Pancreas (tissue), 10 donors: ENCODE data around the gene RBM10. TPM values are rescaled to one million over a fixed set of nuclear protein-coding genes. Genes with fewer than 3 reads are reported as not detected.

Experiments used
- ATAC-seq, 4 donors: fragments of 200-7000 bp; cut with Tn5 transposase; one replicate each; pipeline versions ENCODE4 v1.8.0 to v1.9.1; 2020; ENCODE audit warnings: mild to moderate bottlenecking in 4 of 4, moderate library complexity in 4 of 4
- DNase-seq, 6 donors: peaks; one replicate each; pipeline ENCODE4 v3.0.0-alpha.2; 2020
- FAIRE-seq: peaks from 2 replicates; lab custom pipeline; 2012; peaks lifted over from hg19 to GRCh38; lab: Jason Lieb, UNC
- H3K27ac ChIP-seq, 4 donors: fragments of 200-600 bp; sonication (generic); 1 replicate in 3 of 4; 2 replicates in 1 of 4; pipeline versions ENCODE4 v1.5.0 to v1.8.0; 2020
- H3K27me3 ChIP-seq, 4 donors: fragments of 200-600 bp; one replicate each; pipeline ENCODE4 v1.8.0; 2021
- H3K36me3 ChIP-seq, 3 donors: fragments of 200-600 bp; sonication (generic) in 1 of 3; one replicate each; pipeline versions ENCODE4 v1.5.0 to v1.8.0; 2020 to 2021
- H3K4me1 ChIP-seq, 3 donors: fragments of 200-600 bp; one replicate each; pipeline ENCODE4 v1.8.0; 2021
- H3K4me3 ChIP-seq, 4 donors: fragments of 200-600 bp; sonication (generic) in 2 of 4; one replicate each; pipeline versions ENCODE4 v1.5.0 to v1.8.0; 2020 to 2021
- H3K9me3 ChIP-seq, 4 donors: fragments of 200-600 bp; one replicate each; pipeline ENCODE4 v1.8.0; 2021
- WGBS, 2 donors: extraction: QIAGEN DNeasy Blood & Tissue Kit; methylation state at CpG; one replicate each; pipeline ENCODE4 v1.1.7; 2013; 5-methylcytosine and 5-hydroxymethylcytosine counted together
- intact Hi-C, 3 donors: fragments of 100-400 bp; cut with DNase I; formaldehyde crosslinking; loops; one replicate each; pipeline versions ENCODE4 v1.11.1 to v1.14.2; 2022
- polyA plus RNA-seq, 2 donors: library from polyadenylated mRNA; stranded (reverse); fragments of 200-250 nt; gene quantifications; one replicate each; pipeline ENCODE4 v1.2.3, GENCODE V29; 2013
- total RNA-seq, 6 donors: library from RNA; stranded (reverse); fragmentation: NEBNext Ultra II Directional in 4 of 6; extraction: Animal tissue kit (Norgen Biotek cat#: 25700) in 4 of 6; gene quantifications; one replicate each; pipeline versions ENCODE4 v1.2.1 to v1.2.4, GENCODE V29; 2021 to 2023
- TF ChIP-seq, protein P1 (sequence below), 4 donors: fragments of 200-600 bp; sonication (generic) in 3 of 4; IDR thresholded peaks; one replicate each; pipeline versions ENCODE4 v1.5.0 to v1.8.0; 2021; ENCODE audit warnings: antibody characterized with exemption in 4 of 4
- donor health status: healthy with polysubstance abuse.
- donor health status: DM: no; HTN: no; CAD: no; lungs with moderate emphysema.
- donor health status: DM: no; HTN: no; CAD: no.
- donor health status: control.
- donor health status: control.
- donor health status: Bipolar disorder and iron deficiency.
- donor health status: DM: yes; HTN: yes; CAD: no.
- donor health status: DM: no; HTN: no; CAD: no.
- donor health status: DM: no; HTN: no; CAD: no.
- donor health status: DM: yes; HTN: yes; CAD: no.

RBM10 gene
- total and polyA plus RNA-seq, 8 donors: 13.3 to 42.0 (median 21.3) TPM

DNA sequence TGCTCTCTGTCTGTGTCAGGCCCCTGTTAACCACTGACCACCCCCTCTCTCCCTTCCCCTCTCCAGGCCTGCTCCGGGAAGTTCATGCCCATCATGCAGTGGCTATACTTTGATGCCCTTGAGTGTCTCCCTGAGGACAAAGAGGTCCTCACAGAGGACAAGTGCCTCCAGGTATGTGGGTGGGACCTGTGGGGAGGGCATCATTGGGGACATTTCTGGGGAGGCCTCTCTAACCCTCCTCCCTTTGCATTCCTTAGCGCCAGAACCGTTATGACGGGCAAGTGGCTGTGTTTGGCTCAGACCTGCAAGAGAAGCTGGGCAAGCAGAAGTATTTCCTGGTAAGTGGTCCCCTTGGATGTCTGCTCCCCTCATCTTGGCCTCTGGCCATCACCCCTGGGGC lies 57.9 kb downstream of the RBM10 start:
- Histone ChIP-seq H3K27me3 (no peaks in the 10 kb centered on the region), H3K27ac (no peak overlapping the region), H3K36me3 (peaks cover 7 to 89% (median 46%) of the 10 kb centered on the region in 3 donors), H3K4me3 (no peak overlapping the region), H3K9me3 (no peaks in the 10 kb centered on the region), H3K4me1 (no peaks in the 10 kb centered on the region)
- TF ChIP-seq, protein P1, sequence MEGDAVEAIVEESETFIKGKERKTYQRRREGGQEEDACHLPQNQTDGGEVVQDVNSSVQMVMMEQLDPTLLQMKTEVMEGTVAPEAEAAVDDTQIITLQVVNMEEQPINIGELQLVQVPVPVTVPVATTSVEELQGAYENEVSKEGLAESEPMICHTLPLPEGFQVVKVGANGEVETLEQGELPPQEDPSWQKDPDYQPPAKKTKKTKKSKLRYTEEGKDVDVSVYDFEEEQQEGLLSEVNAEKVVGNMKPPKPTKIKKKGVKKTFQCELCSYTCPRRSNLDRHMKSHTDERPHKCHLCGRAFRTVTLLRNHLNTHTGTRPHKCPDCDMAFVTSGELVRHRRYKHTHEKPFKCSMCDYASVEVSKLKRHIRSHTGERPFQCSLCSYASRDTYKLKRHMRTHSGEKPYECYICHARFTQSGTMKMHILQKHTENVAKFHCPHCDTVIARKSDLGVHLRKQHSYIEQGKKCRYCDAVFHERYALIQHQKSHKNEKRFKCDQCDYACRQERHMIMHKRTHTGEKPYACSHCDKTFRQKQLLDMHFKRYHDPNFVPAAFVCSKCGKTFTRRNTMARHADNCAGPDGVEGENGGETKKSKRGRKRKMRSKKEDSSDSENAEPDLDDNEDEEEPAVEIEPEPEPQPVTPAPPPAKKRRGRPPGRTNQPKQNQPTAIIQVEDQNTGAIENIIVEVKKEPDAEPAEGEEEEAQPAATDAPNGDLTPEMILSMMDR (IDR thresholded peaks at IDR 0.05): no peak
- DNase-seq (peak in 2 of 6 donors; percentile 15 to 17), FAIRE-seq (no peak), ATAC-seq (no peak)
- WGBS, 2 donors: 79 to 89% methylated on average over 4 of the region's 4 CpGs
- intact Hi-C loops: no loop called here

DNA sequence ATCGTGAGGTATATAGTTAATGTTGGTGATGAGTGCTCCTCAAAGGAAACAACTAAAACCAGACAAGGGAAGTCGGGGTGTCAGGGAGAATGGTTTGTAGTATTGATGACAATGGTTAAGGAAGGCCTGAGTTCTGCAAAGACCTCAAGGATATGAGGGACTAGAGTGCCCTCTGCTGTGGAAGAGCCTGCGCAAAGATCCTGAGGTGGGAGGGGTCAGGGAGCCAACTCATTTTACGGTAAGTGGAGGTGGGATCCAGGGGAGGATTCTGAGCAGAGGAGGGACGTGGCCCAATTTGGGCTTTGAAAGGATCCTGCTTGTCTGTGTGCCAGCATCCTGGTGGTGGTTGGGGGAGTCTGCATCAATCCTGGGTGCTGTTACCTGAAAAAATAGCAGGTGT lies 59.9 kb downstream of the RBM10 start:
- no peak for FAIRE-seq
- 81 to 87% methylated on average over 5 of the region's 5 CpGs for WGBS, 2 donors
- intact Hi-C loops: no loop called here

DNA sequence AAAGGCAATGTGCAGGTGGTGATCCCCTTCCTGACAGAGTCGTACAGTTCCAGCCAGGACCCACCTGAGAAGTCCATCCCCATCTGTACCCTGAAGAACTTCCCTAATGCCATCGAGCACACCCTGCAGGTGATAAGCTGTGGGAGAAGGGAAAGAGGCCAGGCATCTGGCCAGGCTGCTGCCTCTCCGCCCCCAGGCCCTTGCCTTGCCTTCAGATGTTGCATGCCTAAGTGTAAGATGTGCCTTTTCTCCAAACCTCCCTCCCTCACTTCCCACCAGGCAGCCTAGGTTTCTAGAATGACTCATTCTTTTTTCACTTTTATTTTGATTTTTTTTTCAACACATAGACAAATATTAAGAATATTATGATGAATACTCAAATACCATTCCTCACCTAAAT lies 61.3 kb downstream of the RBM10 start:
- FAIRE-seq (peak; percentile 73), DNase-seq (no peak)
- H3K36me3 ChIP-seq: peaks cover 7 to 81% (median 38%) of the 10 kb centered on the region in 3 donors

More for the DNA sequence above, 59.9 kb downstream of the RBM10 start:
- Histone ChIP-seq H3K27ac (no peak overlapping the region), H3K9me3 (no peaks in the 10 kb centered on the region), H3K27me3 (no peaks in the 10 kb centered on the region), H3K36me3 (peaks cover 9 to 82% (median 37%) of the 10 kb centered on the region in 3 donors), H3K4me3 (no peak overlapping the region), H3K4me1 (no peaks in the 10 kb centered on the region)
- DNase-seq: peak in 1 of 6 donors; percentile 2
- peak in 1 of 4 donors; percentile 16 for ATAC-seq
- TF ChIP-seq, protein P1 (IDR thresholded peaks at IDR 0.05): no peak

DNA sequence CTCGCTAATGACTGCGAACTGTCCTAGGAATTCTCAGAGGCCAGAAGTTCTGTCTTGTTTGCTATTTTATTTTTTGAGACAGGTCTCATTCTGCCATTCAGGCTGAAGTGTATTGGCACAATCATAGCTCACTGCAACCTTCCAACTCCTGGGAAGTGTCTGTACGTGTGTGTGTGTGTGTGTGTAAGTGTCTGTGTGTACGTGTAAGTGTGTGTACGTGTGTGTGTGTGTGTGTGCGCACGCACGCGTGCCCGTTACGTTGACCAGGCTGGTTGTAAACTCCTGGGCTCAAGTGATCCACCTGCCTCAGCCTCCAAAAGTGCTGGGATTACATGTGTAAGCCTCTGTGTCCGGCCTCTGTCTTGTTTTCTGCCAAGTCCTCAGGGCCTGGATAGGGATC lies 63.1 kb downstream of the RBM10 start:
- intact Hi-C loops: no loop called here
- FAIRE-seq (no peak), DNase-seq (peak in 1 of 6 donors; percentile 5), ATAC-seq (no peak)
- H3K4me1 ChIP-seq: no peaks in the 10 kb centered on the region
- H3K36me3 ChIP-seq: peaks cover 4 to 75% (median 24%) of the 10 kb centered on the region in 3 donors
- H3K27ac ChIP-seq: no peak overlapping the region
- H3K4me3 ChIP-seq: no peak overlapping the region
- 87 to 88% methylated on average over 12 of the region's 12 CpGs for WGBS, 2 donors
- H3K27me3 ChIP-seq: no peaks in the 10 kb centered on the region
- TF ChIP-seq, protein P1 (IDR thresholded peaks at IDR 0.05): no peak
- no peaks in the 10 kb centered on the region for H3K9me3 ChIP-seq

More for the DNA sequence above, 61.3 kb downstream of the RBM10 start:
- intact Hi-C loops: no loop called here
- no peak for ATAC-seq
- H3K4me1 ChIP-seq: no peaks in the 10 kb centered on the region
- TF ChIP-seq, protein P1 (IDR thresholded peaks at IDR 0.05): no peak
- H3K4me3 ChIP-seq: no peak overlapping the region
- WGBS, 2 donors: 74 to 75% methylated on average over 3 of the region's 3 CpGs
- H3K27ac ChIP-seq: no peak overlapping the region
- no peaks in the 10 kb centered on the region for H3K9me3 ChIP-seq
- no peaks in the 10 kb centered on the region for H3K27me3 ChIP-seq

DNA sequence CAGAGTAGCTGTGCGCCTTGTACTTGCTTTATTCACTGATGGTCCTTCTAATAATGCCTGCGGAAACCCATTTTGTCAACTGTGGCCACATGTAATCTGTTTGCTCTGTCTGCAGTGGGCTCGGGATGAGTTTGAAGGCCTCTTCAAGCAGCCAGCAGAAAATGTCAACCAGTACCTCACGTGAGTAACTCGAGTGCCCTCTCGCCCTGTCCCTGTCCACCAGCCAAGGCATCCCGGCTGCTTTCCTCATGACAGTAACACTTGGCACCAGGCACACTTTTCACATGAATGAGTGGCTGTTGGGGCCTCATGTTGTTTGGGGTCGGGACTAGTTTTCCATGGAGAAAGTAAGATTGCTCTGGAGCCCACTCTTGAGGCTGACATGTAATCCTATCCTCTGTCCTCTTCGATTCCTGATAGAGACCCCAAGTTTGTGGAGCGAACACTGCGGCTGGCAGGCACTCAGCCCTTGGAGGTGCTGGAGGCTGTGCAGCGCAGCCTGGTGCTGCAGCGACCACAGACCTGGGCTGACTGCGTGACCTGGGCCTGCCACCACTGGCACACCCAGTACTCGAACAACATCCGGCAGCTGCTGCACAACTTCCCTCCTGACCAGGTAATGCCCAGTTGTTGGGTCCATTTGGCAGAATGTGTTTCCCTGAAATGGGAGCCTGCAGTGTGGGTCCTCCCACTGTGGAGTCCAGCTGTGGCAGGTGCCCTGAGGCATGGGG lies 64.7 kb downstream of the RBM10 start:
- FAIRE-seq: no peak
- H3K36me3 ChIP-seq: peaks cover 4 to 74% (median 20%) of the 10 kb centered on the region in 3 donors

More for the DNA sequence above, 64.7 kb downstream of the RBM10 start:
- ATAC-seq: no peak
- intact Hi-C loops: no loop called here
- WGBS, 2 donors: 95 to 98% methylated on average over 16 of the region's 16 CpGs
- H3K4me1 ChIP-seq: no peaks in the 10 kb centered on the region
- TF ChIP-seq, protein P1 (IDR thresholded peaks at IDR 0.05): no peak
- DNase-seq: peak in 2 of 6 donors; percentile 7 to 46
- no peak overlapping the region for H3K4me3 ChIP-seq
- H3K27ac ChIP-seq: no peak overlapping the region
- no peaks in the 10 kb centered on the region for H3K9me3 ChIP-seq
- H3K27me3 ChIP-seq: no peaks in the 10 kb centered on the region
